Rectal smooth muscle tissue (tissue), 1 donor: ENCODE measurements around the gene MRPS35.

Experiments
- H3K27ac ChIP-seq: one replicate; pipeline ENCODE4 v1.7.0; 2013; ENCODE audit warnings: low read depth, low read length, inconsistent platforms
- H3K27me3 ChIP-seq: one replicate; pipeline ENCODE4 v1.7.0; 2013; ENCODE audit warnings: low read length; ENCODE audit not compliant: control insufficient read depth, insufficient read depth
- H3K36me3 ChIP-seq: one replicate; pipeline ENCODE4 v1.7.0; 2013; ENCODE audit warnings: low read length; ENCODE audit not compliant: control insufficient read depth, insufficient read depth
- H3K4me1 ChIP-seq: one replicate; pipeline ENCODE4 v1.7.0; 2013; ENCODE audit warnings: low read length; ENCODE audit not compliant: control insufficient read depth, insufficient read depth
- H3K4me3 ChIP-seq: one replicate; pipeline ENCODE4 v1.7.0; 2013; ENCODE audit warnings: low read length
- H3K9ac ChIP-seq: one replicate; pipeline ENCODE4 v1.7.0; 2013; ENCODE audit warnings: low read length

Gene MRPS35

GRCh38 chr12:27781680-27782079 is 71.0 kb downstream of the MRPS35 start:
- H3K27me3 ChIP-seq: no peaks in the 10 kb centered on the region
- H3K27ac ChIP-seq: peak overlapping the region; percentile 8
- no peaks in the 10 kb centered on the region for H3K36me3 ChIP-seq
- H3K4me3 ChIP-seq: peak overlapping the region; percentile 51
- no peak overlapping the region for H3K9ac ChIP-seq
- H3K4me1 ChIP-seq: peaks cover 7% of the 10 kb centered on the region

GRCh38 chr12:27782481-27782880 is 71.8 kb downstream of the MRPS35 start:
- peak overlapping the region; percentile 16 for H3K4me3 ChIP-seq
- no peaks in the 10 kb centered on the region for H3K27me3 ChIP-seq
- no peak overlapping the region for H3K9ac ChIP-seq
- H3K4me1 ChIP-seq: peaks cover 9% of the 10 kb centered on the region
- H3K27ac ChIP-seq: no peak overlapping the region
- no peaks in the 10 kb centered on the region for H3K36me3 ChIP-seq

- Histone ChIP-seq H3K36me3 (peaks cover under 1% of the 10 kb centered on the region), H3K4me3 (no peak overlapping the region), H3K9ac (no peak overlapping the region), H3K4me1 (peaks cover 13% of the 10 kb centered on the region), H3K27me3 (no peaks in the 10 kb centered on the region), H3K27ac (no peak overlapping the region)
Measured at GRCh38 chr12:27785882-27786570, 75.4 kb downstream of the MRPS35 start.

- Histone ChIP-seq H3K4me1 (peaks cover 8% of the 10 kb centered on the region), H3K27ac (peak overlapping the region; percentile 11), H3K36me3 (peaks cover 2% of the 10 kb centered on the region), H3K9ac (no peak overlapping the region), H3K4me3 (no peak overlapping the region), H3K27me3 (no peaks in the 10 kb centered on the region)
Measured at GRCh38 chr12:27787559-27787958, 76.9 kb downstream of the MRPS35 start.

GRCh38 chr12:27790179-27790578 is 79.5 kb downstream of the MRPS35 start:
- no peak overlapping the region for H3K9ac ChIP-seq
- H3K27me3 ChIP-seq: no peaks in the 10 kb centered on the region
- peaks cover 8% of the 10 kb centered on the region for H3K4me1 ChIP-seq
- H3K36me3 ChIP-seq: peaks cover 2% of the 10 kb centered on the region
- no peak overlapping the region for H3K27ac ChIP-seq
- H3K4me3 ChIP-seq: no peak overlapping the region

- no peak overlapping the region for H3K27ac ChIP-seq
Measured at GRCh38 chr12:27794818-27795584, 84.4 kb downstream of the MRPS35 start.

GRCh38 chr12:27796128-27796527 is 85.5 kb downstream of the MRPS35 start:
- Histone ChIP-seq H3K27me3 (no peaks in the 10 kb centered on the region), H3K4me1 (no peaks in the 10 kb centered on the region), H3K27ac (no peak overlapping the region), H3K4me3 (no peak overlapping the region), H3K36me3 (peaks cover 11% of the 10 kb centered on the region), H3K9ac (no peak overlapping the region)

More at GRCh38 chr12:27794818-27795584, 84.4 kb downstream of the MRPS35 start:
- H3K4me1 ChIP-seq: no peaks in the 10 kb centered on the region
- H3K4me3 ChIP-seq: no peak overlapping the region
- H3K9ac ChIP-seq: no peak overlapping the region
- H3K27me3 ChIP-seq: no peaks in the 10 kb centered on the region
- H3K36me3 ChIP-seq: peaks cover 13% of the 10 kb centered on the region

GRCh38 chr12:27797301-27798025 is 86.8 kb downstream of the MRPS35 start:
- Histone ChIP-seq H3K4me1 (no peaks in the 10 kb centered on the region), H3K4me3 (no peak overlapping the region), H3K27ac (no peak overlapping the region), H3K36me3 (peaks cover 11% of the 10 kb centered on the region), H3K27me3 (no peaks in the 10 kb centered on the region), H3K9ac (no peak overlapping the region)

- Histone ChIP-seq H3K4me1 (no peaks in the 10 kb centered on the region), H3K4me3 (no peak overlapping the region), H3K27ac (no peak overlapping the region), H3K36me3 (peaks cover 11% of the 10 kb centered on the region), H3K27me3 (no peaks in the 10 kb centered on the region), H3K9ac (no peak overlapping the region)
Measured at GRCh38 chr12:27800819-27801218, 90.2 kb downstream of the MRPS35 start.

GRCh38 chr12:27801630-27802029 is 91.0 kb downstream of the MRPS35 start:
- Histone ChIP-seq H3K4me1 (no peaks in the 10 kb centered on the region), H3K9ac (no peak overlapping the region), H3K4me3 (no peak overlapping the region), H3K36me3 (peaks cover 11% of the 10 kb centered on the region), H3K27ac (no peak overlapping the region), H3K27me3 (no peaks in the 10 kb centered on the region)

- Histone ChIP-seq H3K9ac (no peak overlapping the region), H3K27ac (no peak overlapping the region), H3K4me1 (no peaks in the 10 kb centered on the region), H3K36me3 (peaks cover 9% of the 10 kb centered on the region), H3K27me3 (no peaks in the 10 kb centered on the region), H3K4me3 (no peak overlapping the region)
Measured at GRCh38 chr12:27802511-27802910, 91.9 kb downstream of the MRPS35 start.

GRCh38 chr12:27802936-27803335 is 92.3 kb downstream of the MRPS35 start:
- Histone ChIP-seq H3K27me3 (no peaks in the 10 kb centered on the region), H3K4me1 (no peaks in the 10 kb centered on the region), H3K9ac (no peak overlapping the region), H3K36me3 (peaks cover 4% of the 10 kb centered on the region), H3K27ac (no peak overlapping the region), H3K4me3 (no peak overlapping the region)
